ENCODE measurements around the gene B3GNT2. TPM values are rescaled to one million over a fixed set of nuclear protein-coding genes. Genes with fewer than 3 reads are reported as not detected.

The B3GNT2 gene
- total RNA-seq, 3 donors from 2014 or later (not counting 1 experiment from before 2014, with no cell fraction given) = 51.9 to 68.0 (median 54.0) TPM

DNA sequence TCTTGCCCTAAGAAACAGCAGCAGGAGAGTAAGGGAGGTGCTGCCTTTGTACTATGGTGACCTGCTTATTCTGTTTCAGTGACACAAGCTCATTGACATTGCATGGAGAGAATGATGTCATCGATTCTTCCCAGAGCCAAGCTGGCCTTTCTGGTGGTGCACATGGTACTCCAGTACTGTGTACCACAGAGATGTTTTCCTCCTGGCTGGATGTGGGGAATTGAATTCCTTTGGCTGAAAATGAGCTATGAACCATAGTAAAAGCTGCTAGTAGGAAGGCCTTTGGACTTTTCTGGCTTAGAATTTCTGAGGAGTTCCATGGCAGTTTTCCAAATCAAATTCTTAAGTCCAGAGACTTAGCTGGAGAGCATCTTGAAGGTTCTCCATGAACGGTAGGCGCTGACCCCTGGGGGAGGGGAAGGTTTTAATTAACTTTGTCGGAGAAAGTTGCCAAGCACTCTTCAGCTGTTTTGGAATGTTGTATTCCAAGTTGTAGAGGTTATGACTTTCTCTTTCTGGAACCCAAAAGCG lies 17.1 kb upstream of the B3GNT2 start:
- Mint-ChIP-seq H3K4me3 (no peak overlapping the region), H3K36me3 (no peaks in the 10 kb centered on the region), H3K27ac (no peak overlapping the region), H3K9me3 (no peaks in the 10 kb centered on the region), H3K4me1 (no peaks in the 10 kb centered on the region), H3K27me3 (ENCODE audit: low read depth in 2 of 2) (no peaks in the 10 kb centered on the region)
- H3K36me3 ChIP-seq (ENCODE audit: control insufficient read depth, insufficient read depth, low read length) = no peaks in the 10 kb centered on the region
- TF ChIP-seq, protein P1, sequence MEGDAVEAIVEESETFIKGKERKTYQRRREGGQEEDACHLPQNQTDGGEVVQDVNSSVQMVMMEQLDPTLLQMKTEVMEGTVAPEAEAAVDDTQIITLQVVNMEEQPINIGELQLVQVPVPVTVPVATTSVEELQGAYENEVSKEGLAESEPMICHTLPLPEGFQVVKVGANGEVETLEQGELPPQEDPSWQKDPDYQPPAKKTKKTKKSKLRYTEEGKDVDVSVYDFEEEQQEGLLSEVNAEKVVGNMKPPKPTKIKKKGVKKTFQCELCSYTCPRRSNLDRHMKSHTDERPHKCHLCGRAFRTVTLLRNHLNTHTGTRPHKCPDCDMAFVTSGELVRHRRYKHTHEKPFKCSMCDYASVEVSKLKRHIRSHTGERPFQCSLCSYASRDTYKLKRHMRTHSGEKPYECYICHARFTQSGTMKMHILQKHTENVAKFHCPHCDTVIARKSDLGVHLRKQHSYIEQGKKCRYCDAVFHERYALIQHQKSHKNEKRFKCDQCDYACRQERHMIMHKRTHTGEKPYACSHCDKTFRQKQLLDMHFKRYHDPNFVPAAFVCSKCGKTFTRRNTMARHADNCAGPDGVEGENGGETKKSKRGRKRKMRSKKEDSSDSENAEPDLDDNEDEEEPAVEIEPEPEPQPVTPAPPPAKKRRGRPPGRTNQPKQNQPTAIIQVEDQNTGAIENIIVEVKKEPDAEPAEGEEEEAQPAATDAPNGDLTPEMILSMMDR (IDR thresholded peaks at IDR 0.05) = no peak
- intact Hi-C loops (cut with micrococcal nuclease) = no loop called here
- 96% methylated on average over 5 of the region's 5 CpGs for WGBS (ENCODE audit: insufficient coverage)
- no peak overlapping the region for H3K4me3 ChIP-seq (ENCODE audit: low read length)
- H3K27me3 ChIP-seq (ENCODE audit: control insufficient read depth, insufficient read depth, low read length) = no peaks in the 10 kb centered on the region
- ATAC-seq (no peak), DNase-seq (no peak)
- no peak overlapping the region for H3K27ac ChIP-seq (ENCODE audit: low read length)
- H3K4me1 ChIP-seq (ENCODE audit: control insufficient read depth, insufficient read depth, low read length) = no peaks in the 10 kb centered on the region
- no peaks in the 10 kb centered on the region for H3K9me3 ChIP-seq (ENCODE audit: control insufficient read depth, insufficient read depth, low read length)

DNA sequence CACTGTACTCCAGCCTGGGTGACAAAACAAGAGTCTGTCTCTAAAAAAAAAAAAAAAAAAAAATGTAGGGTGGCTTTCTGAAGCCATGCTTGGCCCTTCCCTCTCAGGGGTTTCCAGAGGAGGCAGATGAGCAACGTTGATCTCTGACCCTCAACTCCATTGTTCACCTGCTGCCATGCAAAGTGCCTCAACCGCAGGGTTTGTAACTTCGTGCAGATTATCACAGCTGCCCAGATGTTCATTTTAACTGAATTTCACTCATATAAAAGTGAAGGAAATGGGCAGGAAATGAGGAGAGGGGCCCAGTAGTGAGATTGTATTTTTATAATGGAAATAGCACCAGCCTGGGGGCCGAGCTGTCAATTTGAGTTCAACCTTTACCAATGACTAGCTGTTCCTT lies 14.9 kb upstream of the B3GNT2 start:
- H3K4me3 ChIP-seq (ENCODE audit: low read length) = no peak overlapping the region
- H3K9me3 Mint-ChIP-seq = no peaks in the 10 kb centered on the region
- no peak overlapping the region for H3K27ac Mint-ChIP-seq
- no peak overlapping the region for H3K27ac ChIP-seq (ENCODE audit: low read length)
- intact Hi-C loops (cut with micrococcal nuclease) = no loop called here
- no peaks in the 10 kb centered on the region for H3K27me3 ChIP-seq (ENCODE audit: control insufficient read depth, insufficient read depth, low read length)
- H3K27me3 Mint-ChIP-seq (ENCODE audit: low read depth in 2 of 2) = no peaks in the 10 kb centered on the region
- no peaks in the 10 kb centered on the region for H3K36me3 Mint-ChIP-seq
- no peaks in the 10 kb centered on the region for H3K36me3 ChIP-seq (ENCODE audit: control insufficient read depth, insufficient read depth, low read length)
- TF ChIP-seq, protein P1 (IDR thresholded peaks at IDR 0.05) = no peak
- no peaks in the 10 kb centered on the region for H3K4me1 Mint-ChIP-seq
- no peaks in the 10 kb centered on the region for H3K9me3 ChIP-seq (ENCODE audit: control insufficient read depth, insufficient read depth, low read length)
- no peaks in the 10 kb centered on the region for H3K4me1 ChIP-seq (ENCODE audit: control insufficient read depth, insufficient read depth, low read length)
- H3K4me3 Mint-ChIP-seq = no peak overlapping the region
- no peak for ATAC-seq
- no peak for DNase-seq
- WGBS (ENCODE audit: insufficient coverage) = 20% methylated on average over 2 of the region's 4 CpGs

DNA sequence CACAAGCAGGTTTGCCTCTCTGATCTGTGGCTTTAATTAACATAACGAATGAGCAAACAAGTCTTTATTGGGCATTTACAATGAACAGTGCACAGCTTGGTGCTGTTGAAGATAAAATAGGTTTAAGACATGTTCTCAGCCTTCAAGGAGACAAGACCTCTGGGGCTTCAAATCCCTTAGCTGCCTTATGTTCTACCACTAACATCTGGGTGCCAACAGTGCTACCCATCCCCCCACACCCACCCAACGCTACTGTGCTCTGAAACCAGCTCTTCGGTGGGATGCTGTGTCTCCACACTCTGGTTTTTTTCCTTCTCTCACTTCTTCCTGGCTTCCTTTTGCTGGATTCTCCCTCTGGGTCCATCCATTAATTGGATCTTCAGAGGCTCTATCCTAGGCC lies 14.1 kb upstream of the B3GNT2 start:
- Mint-ChIP-seq H3K9me3 (no peaks in the 10 kb centered on the region), H3K27me3 (ENCODE audit: low read depth in 2 of 2) (no peaks in the 10 kb centered on the region), H3K27ac (no peak overlapping the region), H3K4me1 (no peaks in the 10 kb centered on the region), H3K36me3 (no peaks in the 10 kb centered on the region), H3K4me3 (no peak overlapping the region)
- intact Hi-C loops (cut with micrococcal nuclease) = no loop called here
- no peak for DNase-seq
- no peaks in the 10 kb centered on the region for H3K27me3 ChIP-seq (ENCODE audit: control insufficient read depth, insufficient read depth, low read length)
- H3K4me1 ChIP-seq (ENCODE audit: control insufficient read depth, insufficient read depth, low read length) = no peaks in the 10 kb centered on the region
- no peaks in the 10 kb centered on the region for H3K36me3 ChIP-seq (ENCODE audit: control insufficient read depth, insufficient read depth, low read length)
- H3K9me3 ChIP-seq (ENCODE audit: control insufficient read depth, insufficient read depth, low read length) = no peaks in the 10 kb centered on the region
- WGBS (ENCODE audit: insufficient coverage) = 80% methylated on average over 3 of the region's 3 CpGs
- ATAC-seq = no peak
- no peak overlapping the region for H3K27ac ChIP-seq (ENCODE audit: low read length)
- TF ChIP-seq, protein P1 (IDR thresholded peaks at IDR 0.05) = no peak
- H3K4me3 ChIP-seq (ENCODE audit: low read length) = no peak overlapping the region

DNA sequence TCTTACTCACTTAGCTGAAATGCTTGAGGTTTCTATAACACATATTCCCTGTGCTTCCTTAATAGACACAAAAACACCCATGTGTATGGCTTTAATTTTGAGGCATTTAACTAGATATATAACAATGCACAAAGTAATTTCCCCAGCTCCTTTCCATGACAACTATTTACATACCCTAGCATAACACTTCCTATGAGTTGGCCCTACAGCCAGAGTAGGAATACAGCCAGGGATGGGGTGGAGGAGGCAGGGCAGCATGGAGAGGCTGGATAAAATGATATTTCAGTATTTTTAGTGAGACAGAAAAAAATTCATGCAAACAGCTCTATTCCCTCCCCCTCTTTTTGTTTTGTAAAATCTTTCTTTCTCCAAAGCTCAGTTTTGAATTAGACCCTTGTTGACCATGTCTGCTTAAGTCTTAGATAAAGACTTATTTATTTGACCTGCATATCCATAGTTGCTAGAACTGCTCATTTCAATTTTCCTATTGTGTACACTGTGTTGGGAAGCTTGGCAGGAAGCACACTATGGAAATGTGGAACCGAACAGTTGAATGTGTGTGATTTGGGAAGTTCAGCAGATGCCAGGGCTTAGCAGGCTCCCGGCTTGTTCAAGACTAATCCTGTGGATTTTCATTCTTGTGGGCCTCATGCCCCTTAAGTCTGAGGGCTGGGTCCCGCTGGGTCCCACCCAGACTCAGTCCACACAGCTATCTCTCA lies 11.2 kb upstream of the B3GNT2 start:
- WGBS (ENCODE audit: insufficient coverage) = 92% methylated on average over 3 of the region's 3 CpGs
- no peak for ATAC-seq
- no peaks in the 10 kb centered on the region for H3K9me3 ChIP-seq (ENCODE audit: control insufficient read depth, insufficient read depth, low read length)

More for the DNA sequence above, 11.2 kb upstream of the B3GNT2 start:
- Histone ChIP-seq H3K27ac (ENCODE audit: low read length) (no peak overlapping the region), H3K4me3 (ENCODE audit: low read length) (no peak overlapping the region), H3K27me3 (ENCODE audit: control insufficient read depth, insufficient read depth, low read length) (no peaks in the 10 kb centered on the region), H3K36me3 (ENCODE audit: control insufficient read depth, insufficient read depth, low read length) (no peaks in the 10 kb centered on the region), H3K4me1 (ENCODE audit: control insufficient read depth, insufficient read depth, low read length) (no peaks in the 10 kb centered on the region)
- Mint-ChIP-seq H3K36me3 (no peaks in the 10 kb centered on the region), H3K27me3 (ENCODE audit: low read depth in 2 of 2) (no peaks in the 10 kb centered on the region), H3K4me3 (no peak overlapping the region), H3K27ac (no peak overlapping the region), H3K4me1 (no peaks in the 10 kb centered on the region), H3K9me3 (no peaks in the 10 kb centered on the region)
- no peak for DNase-seq
- TF ChIP-seq, protein P1 (IDR thresholded peaks at IDR 0.05) = no peak
- intact Hi-C loops (cut with micrococcal nuclease) = no loop called here

Data from natural killer cell (primary cell).